PC-3 (cell line): ENCODE measurements around the gene CRB3.

ENCODE experiments used
- EZH2 ChIP-seq: fragments of 300-600 bp; sonication (generic); IDR thresholded peaks from one replicate; pipeline ENCODE4 v1.6.1; 2017; ENCODE audit warnings: antibody characterized with exemption, mild to moderate bottlenecking, low read length; ENCODE audit not compliant: unreplicated experiment
- TF ChIP-seq, protein P1 (sequence below): fragments of 300-600 bp; sonication (generic); conservative IDR thresholded peaks from 2 replicates; pipeline ENCODE4 v1.5.1; 2017; ENCODE audit warnings: antibody characterized with exemption, low read depth, mild to moderate bottlenecking, low read length

DNA sequence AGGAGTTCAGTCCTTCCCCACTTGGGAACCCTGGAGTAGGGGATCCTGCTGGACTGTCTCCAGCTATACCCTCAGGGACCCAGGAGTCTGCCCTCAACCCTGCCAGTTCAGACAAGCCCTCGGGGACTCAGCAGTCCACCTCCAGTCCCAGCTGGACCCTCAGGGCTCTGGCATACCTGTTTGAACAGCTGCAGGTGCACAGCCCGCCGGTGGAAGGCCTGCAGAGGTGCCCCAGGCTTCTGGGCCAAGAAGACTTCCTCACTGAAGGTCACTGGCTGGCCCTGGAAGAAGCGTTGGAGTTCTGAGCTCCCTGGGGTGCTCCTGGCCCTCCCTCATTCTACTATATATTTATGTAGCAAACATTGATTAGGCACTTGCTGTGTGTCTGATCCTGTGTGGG is 8.6 kb downstream of the CRB3 start:
- no peak for TF ChIP-seq EZH2
- TF ChIP-seq, protein P1, sequence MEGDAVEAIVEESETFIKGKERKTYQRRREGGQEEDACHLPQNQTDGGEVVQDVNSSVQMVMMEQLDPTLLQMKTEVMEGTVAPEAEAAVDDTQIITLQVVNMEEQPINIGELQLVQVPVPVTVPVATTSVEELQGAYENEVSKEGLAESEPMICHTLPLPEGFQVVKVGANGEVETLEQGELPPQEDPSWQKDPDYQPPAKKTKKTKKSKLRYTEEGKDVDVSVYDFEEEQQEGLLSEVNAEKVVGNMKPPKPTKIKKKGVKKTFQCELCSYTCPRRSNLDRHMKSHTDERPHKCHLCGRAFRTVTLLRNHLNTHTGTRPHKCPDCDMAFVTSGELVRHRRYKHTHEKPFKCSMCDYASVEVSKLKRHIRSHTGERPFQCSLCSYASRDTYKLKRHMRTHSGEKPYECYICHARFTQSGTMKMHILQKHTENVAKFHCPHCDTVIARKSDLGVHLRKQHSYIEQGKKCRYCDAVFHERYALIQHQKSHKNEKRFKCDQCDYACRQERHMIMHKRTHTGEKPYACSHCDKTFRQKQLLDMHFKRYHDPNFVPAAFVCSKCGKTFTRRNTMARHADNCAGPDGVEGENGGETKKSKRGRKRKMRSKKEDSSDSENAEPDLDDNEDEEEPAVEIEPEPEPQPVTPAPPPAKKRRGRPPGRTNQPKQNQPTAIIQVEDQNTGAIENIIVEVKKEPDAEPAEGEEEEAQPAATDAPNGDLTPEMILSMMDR, result no peak
